K562 (cell line): ENCODE data around the gene ZNF428. TPM values are rescaled to one million over a fixed set of nuclear protein-coding genes. Genes with fewer than 3 reads are reported as not detected.

Experiments used
- ATF2 ChIP-seq: sonication (generic); formaldehyde crosslinking; IDR thresholded peaks from 2 replicates; pipeline ENCODE4 v1.8.1; 2022; ENCODE audit warnings: missing genetic modification reagents
- CC2D1A ChIP-seq: fragments of 450-650 bp; IDR thresholded peaks from 2 replicates; pipeline ENCODE4 v1.6.1; 2017; ENCODE audit warnings: mild to moderate bottlenecking
- CREB3L1 ChIP-seq: fragments of 450-650 bp; IDR thresholded peaks from 2 replicates; pipeline ENCODE4 v1.6.1; 2014; ENCODE audit warnings: low read depth, mild to moderate bottlenecking, moderate library complexity, borderline replicate concordance
- FOXA3 ChIP-seq, 2 experiments: fragments of 450-650 bp in 1 of 2; sonication (generic) in 1 of 2; formaldehyde crosslinking; IDR thresholded peaks in 1 of 2; conservative IDR thresholded peaks in 1 of 2; 2 replicates each; pipeline versions ENCODE4 v1.4.0 to v1.8.0; 2020 to 2022; ENCODE audit warnings: mild to moderate bottlenecking in 2 of 2, missing genetic modification reagents in 1 of 2
- GATAD2B ChIP-seq: fragments of 450-650 bp; IDR thresholded peaks from 2 replicates; pipeline ENCODE4 v1.6.1; 2017; ENCODE audit warnings: mild to moderate bottlenecking, borderline replicate concordance
- GMEB1 ChIP-seq: fragments of 250-450 bp; sonication (Bioruptor Pico); IDR thresholded peaks from 2 replicates; pipeline ENCODE4 v1.4.0; 2020; ENCODE audit warnings: mild to moderate bottlenecking
- HDAC1 ChIP-seq, 2 experiments: fragments of 450-650 bp; IDR thresholded peaks; 2 replicates each; pipeline ENCODE4 v1.6.1; 2016 to 2017; ENCODE audit warnings: inconsistent platforms in 1 of 2, mild to moderate bottlenecking in 1 of 2, moderate library complexity in 1 of 2
- HIVEP1 ChIP-seq: fragments of 250-450 bp; sonication (Bioruptor Pico); IDR thresholded peaks from 2 replicates; pipeline ENCODE4 v1.4.0; 2020; ENCODE audit warnings: mild to moderate bottlenecking
- KAT8 ChIP-seq: fragments of 450-650 bp; IDR thresholded peaks from 2 replicates; pipeline ENCODE4 v1.6.1; 2016; ENCODE audit warnings: low read depth, mild to moderate bottlenecking
- L3MBTL2 ChIP-seq: fragments of 450-650 bp; IDR thresholded peaks from 2 replicates; pipeline ENCODE4 v1.6.1; 2016; ENCODE audit warnings: mild to moderate bottlenecking, moderate library complexity
- NELFE ChIP-seq: IDR thresholded peaks from 2 replicates; pipeline ENCODE4 v1.6.1; 2011; ENCODE audit warnings: mild to moderate bottlenecking; ENCODE audit not compliant: insufficient read depth, insufficient read length
- PTTG1 ChIP-seq: fragments of 450-650 bp; IDR thresholded peaks from 2 replicates; pipeline ENCODE4 v1.6.1; 2016; ENCODE audit warnings: low read depth, mild to moderate bottlenecking, missing genetic modification characterization, missing compliant biosample characterization
- PURB ChIP-seq: sonication (generic); formaldehyde crosslinking; IDR thresholded peaks from 2 replicates; pipeline ENCODE4 v1.9.0; 2021; ENCODE audit warnings: low read depth, mild to moderate bottlenecking, missing genetic modification reagents
- RBM25 ChIP-seq: fragments of 200-400 bp; formaldehyde crosslinking; IDR thresholded peaks from 2 replicates; pipeline ENCODE4 v1.6.1; 2018; ENCODE audit warnings: low read length, low read depth, moderate library complexity; ENCODE audit not compliant: severe bottlenecking
- SRSF7 ChIP-seq: fragments of 200-400 bp; formaldehyde crosslinking; optimal IDR thresholded peaks from 2 replicates; pipeline ENCODE3; 2017; ENCODE audit warnings: mild to moderate bottlenecking, low read depth, low read length
- TCFL5 ChIP-seq: fragments of 250-450 bp; sonication (Bioruptor Pico); conservative IDR thresholded peaks from 2 replicates; pipeline ENCODE4 v1.6.1; 2021; ENCODE audit warnings: mild to moderate bottlenecking, moderate library complexity, matching md5 sums
- TFAP4 ChIP-seq: sonication (generic); formaldehyde crosslinking; IDR thresholded peaks from 2 replicates; pipeline ENCODE4 v1.8.0; 2022; ENCODE audit warnings: missing genetic modification reagents, mild to moderate bottlenecking, moderate library complexity, borderline replicate concordance
- TSC22D4 ChIP-seq: fragments of 450-650 bp; IDR thresholded peaks from 2 replicates; pipeline ENCODE4 v1.6.1; 2016; ENCODE audit warnings: missing genetic modification characterization, missing biosample characterization, control low read depth
- USF2 ChIP-seq: sonication (generic); formaldehyde crosslinking; IDR thresholded peaks from 2 replicates; pipeline ENCODE4 v1.5.0; 2020; ENCODE audit warnings: missing genetic modification reagents
- ZNF583 ChIP-seq: fragments of 250-450 bp; sonication (Bioruptor Pico); IDR thresholded peaks from 2 replicates; pipeline ENCODE4 v1.4.0; 2020
- ZSCAN32 ChIP-seq: fragments of 450-650 bp; formaldehyde crosslinking; IDR thresholded peaks from 2 replicates; pipeline ENCODE4 v1.4.0; 2020; ENCODE audit warnings: mild to moderate bottlenecking, moderate library complexity
- polyA plus RNA-seq, 8 experiments: library from polyadenylated mRNA; depleted of rRNA in 4 of 8; stranded (reverse) in 5 of 8; unstranded in 3 of 8; fragments of >200 nt; fragmentation: Nextera tagmentation in 2 of 8; fragmentation: Illumina TruSeq in 1 of 8; extraction: Ambion mirVana in 2 of 8; extraction: Trizol in 1 of 8; gene quantifications; 2 replicates each; pipeline versions ENCODE4 v1.2.1 to v1.2.3, GENCODE V29; 2011 to 2014; ENCODE audit warnings: inconsistent platforms in 1 of 8, missing spikeins in 1 of 8
- total RNA-seq, 7 experiments: library from RNA; depleted of rRNA in 6 of 7; stranded (reverse); fragments of >200 nt in 6 of 7; fragmentation: Illumina TruSeq in 2 of 7; extraction: Trizol in 2 of 7; gene quantifications; 2 replicates each; pipeline versions ENCODE4 v1.2.1 to v1.2.3, GENCODE V29; 2011 to 2021; ENCODE audit warnings: low replicate concordance in 1 of 7

Gene ZNF428
- total and polyA plus RNA-seq, 9 of the 15 experiments (the other 6 are each of a cell fraction or from before 2014, with no cell fraction given) = 0.15 to 85.7 (median 15.9) TPM

- TF ChIP-seq CREB3L1 = 0 out of 2 replicates have a peak, but pooled peaks have one; percentile 5
- TF ChIP-seq PURB (CRISPR knock-in tag) = no peak
- no peak for TF ChIP-seq ATF2 (CRISPR knock-in tag)
- TF ChIP-seq L3MBTL2 = no peak
- TF ChIP-seq USF2 = no peak
- TF ChIP-seq PTTG1 (tag) = no peak
- no peak for TF ChIP-seq TSC22D4
- TF ChIP-seq SRSF7 = no peak
- TF ChIP-seq NELFE = no peak
- TF ChIP-seq GMEB1 (CRISPR knock-in tag) = no peak
- TF ChIP-seq GATAD2B = no peak
- no peak for TF ChIP-seq TCFL5 (CRISPR knock-in tag)
- peak in 1 of 2 experiments; percentile 44; a peak in 1 of 4 replicates for TF ChIP-seq HDAC1 (IDR thresholded peaks at IDR 0.05)
- no peak for TF ChIP-seq RBM25
- no peak for TF ChIP-seq FOXA3 (CRISPR knock-in tag; conservative IDR thresholded peaks at IDR 0.05 in 1 of 2, IDR thresholded peaks at IDR 0.05 in 1 of 2)
- no peak for TF ChIP-seq ZNF583
- no peak for TF ChIP-seq HIVEP1
- peak; percentile 33; the same call in 1 of the 2 replicates for TF ChIP-seq CC2D1A
- TF ChIP-seq ZSCAN32 = no peak
- TF ChIP-seq TFAP4 = peak; percentile 22; the same call in 1 of the 2 replicates
- TF ChIP-seq KAT8 = no peak
Observed at GRCh38 chr19:43620061-43621001, 902 bp upstream of the ZNF428 start (continued).
